Nephron progenitor cell (in vitro differentiated cells): Measurements from ENCODE around the gene H6PD.

Experiments
- DNase-seq: peaks from one replicate; pipeline ENCODE4 v3.0.0; 2021
- H3K27ac Mint-ChIP-seq: 2 replicates; pipeline ENCODE4 v1.8.0; 2021; ENCODE audit warnings: mild to moderate bottlenecking, moderate library complexity, mixed read lengths
- H3K27me3 Mint-ChIP-seq: 2 replicates; pipeline ENCODE4 v1.8.0; 2021; ENCODE audit warnings: mild to moderate bottlenecking, low read depth, mixed read lengths; ENCODE audit not compliant: poor library complexity
- H3K36me3 Mint-ChIP-seq: 2 replicates; pipeline ENCODE4 v1.8.0; 2021; ENCODE audit warnings: low read depth, mixed read lengths
- H3K4me1 Mint-ChIP-seq: 2 replicates; pipeline ENCODE4 v1.8.0; 2021; ENCODE audit warnings: mixed read lengths
- H3K4me3 Mint-ChIP-seq: 2 replicates; pipeline ENCODE4 v1.8.0; 2021; ENCODE audit warnings: mild to moderate bottlenecking, moderate library complexity, mixed read lengths
- H3K9me3 Mint-ChIP-seq: 2 replicates; pipeline ENCODE4 v1.8.0; 2021; ENCODE audit warnings: mild to moderate bottlenecking, moderate library complexity, mixed read lengths
- TF ChIP-seq, protein P1 (sequence below): fragments of 200-600 bp; sonication (generic); IDR thresholded peaks from 2 replicates; pipeline ENCODE4 v1.5.0; 2021; ENCODE audit warnings: antibody characterized with exemption

The H6PD gene

DNA sequence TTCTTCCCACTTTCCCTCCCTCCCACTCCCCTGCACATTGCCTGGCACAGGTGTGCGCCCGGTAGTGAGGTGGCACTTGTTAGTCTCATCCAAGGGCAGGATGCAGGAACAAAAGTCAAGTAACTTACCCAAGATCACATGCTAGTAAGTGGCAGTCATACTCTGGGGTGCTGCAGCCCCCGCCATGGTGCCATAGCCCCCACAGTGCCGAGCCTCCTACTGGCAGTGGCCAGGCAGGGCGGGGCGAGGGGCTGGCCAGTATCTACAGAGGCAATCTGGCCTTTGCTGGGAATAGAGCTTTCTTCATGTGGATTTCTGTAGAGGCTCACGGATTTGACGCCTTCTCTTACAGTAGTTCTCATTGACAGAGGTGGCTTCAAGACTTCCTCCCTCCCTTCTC lies 26.9 kb downstream of the H6PD start:
- DNase-seq: no peak
- Mint-ChIP-seq H3K9me3 (peaks cover 29% of the 10 kb centered on the region), H3K27ac (peak overlapping the region; percentile 98), H3K4me1 (peaks cover 50% of the 10 kb centered on the region), H3K4me3 (no peak overlapping the region), H3K27me3 (no peaks in the 10 kb centered on the region), H3K36me3 (peaks cover 53% of the 10 kb centered on the region)
- TF ChIP-seq, protein P1, sequence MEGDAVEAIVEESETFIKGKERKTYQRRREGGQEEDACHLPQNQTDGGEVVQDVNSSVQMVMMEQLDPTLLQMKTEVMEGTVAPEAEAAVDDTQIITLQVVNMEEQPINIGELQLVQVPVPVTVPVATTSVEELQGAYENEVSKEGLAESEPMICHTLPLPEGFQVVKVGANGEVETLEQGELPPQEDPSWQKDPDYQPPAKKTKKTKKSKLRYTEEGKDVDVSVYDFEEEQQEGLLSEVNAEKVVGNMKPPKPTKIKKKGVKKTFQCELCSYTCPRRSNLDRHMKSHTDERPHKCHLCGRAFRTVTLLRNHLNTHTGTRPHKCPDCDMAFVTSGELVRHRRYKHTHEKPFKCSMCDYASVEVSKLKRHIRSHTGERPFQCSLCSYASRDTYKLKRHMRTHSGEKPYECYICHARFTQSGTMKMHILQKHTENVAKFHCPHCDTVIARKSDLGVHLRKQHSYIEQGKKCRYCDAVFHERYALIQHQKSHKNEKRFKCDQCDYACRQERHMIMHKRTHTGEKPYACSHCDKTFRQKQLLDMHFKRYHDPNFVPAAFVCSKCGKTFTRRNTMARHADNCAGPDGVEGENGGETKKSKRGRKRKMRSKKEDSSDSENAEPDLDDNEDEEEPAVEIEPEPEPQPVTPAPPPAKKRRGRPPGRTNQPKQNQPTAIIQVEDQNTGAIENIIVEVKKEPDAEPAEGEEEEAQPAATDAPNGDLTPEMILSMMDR: no peak

DNA sequence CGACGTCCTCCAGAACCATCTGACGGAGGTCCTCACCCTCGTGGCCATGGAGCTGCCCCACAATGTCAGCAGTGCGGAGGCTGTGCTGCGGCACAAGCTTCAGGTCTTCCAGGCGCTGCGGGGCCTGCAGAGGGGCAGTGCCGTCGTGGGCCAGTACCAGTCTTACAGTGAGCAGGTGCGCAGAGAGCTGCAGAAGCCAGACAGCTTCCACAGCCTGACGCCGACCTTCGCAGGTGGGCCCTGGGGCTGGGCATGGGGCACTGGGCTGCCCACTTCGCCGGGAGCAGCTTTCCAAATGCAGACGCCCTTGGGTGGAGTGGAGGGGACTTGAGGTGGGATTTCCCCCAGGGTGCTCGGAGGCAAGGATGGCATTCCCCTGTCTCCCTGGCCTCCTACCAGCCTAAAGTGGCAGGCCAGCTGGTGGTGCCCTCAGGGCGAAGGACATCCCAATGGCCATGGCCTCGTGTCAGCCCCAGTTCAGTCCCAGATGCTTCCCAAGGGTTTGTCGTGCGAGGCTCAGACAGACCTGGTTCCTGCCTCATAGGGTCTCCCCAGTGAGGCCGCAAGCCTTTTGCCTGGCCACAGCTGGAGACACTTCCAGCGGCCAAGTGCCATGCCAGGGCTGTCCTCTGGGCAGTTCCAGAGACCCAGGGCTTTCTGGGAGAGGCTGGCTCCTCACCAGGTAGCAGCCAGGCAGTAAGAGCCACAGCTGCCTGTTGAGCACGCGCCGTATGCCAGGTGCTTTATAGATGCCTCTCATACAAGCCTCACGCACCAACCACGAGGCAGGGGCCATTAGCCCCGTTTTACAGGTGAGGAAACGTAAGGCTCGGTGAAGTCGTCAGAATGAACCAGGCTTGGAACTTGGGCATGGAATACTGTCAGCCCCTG lies 27.8 kb downstream of the H6PD start:
- Mint-ChIP-seq H3K4me3 (no peak overlapping the region), H3K9me3 (peaks cover 29% of the 10 kb centered on the region), H3K4me1 (peaks cover 58% of the 10 kb centered on the region), H3K36me3 (peaks cover 48% of the 10 kb centered on the region), H3K27ac (peak overlapping the region; percentile 22), H3K27me3 (no peaks in the 10 kb centered on the region)
- TF ChIP-seq, protein P1: no peak
- DNase-seq: no peak

DNA sequence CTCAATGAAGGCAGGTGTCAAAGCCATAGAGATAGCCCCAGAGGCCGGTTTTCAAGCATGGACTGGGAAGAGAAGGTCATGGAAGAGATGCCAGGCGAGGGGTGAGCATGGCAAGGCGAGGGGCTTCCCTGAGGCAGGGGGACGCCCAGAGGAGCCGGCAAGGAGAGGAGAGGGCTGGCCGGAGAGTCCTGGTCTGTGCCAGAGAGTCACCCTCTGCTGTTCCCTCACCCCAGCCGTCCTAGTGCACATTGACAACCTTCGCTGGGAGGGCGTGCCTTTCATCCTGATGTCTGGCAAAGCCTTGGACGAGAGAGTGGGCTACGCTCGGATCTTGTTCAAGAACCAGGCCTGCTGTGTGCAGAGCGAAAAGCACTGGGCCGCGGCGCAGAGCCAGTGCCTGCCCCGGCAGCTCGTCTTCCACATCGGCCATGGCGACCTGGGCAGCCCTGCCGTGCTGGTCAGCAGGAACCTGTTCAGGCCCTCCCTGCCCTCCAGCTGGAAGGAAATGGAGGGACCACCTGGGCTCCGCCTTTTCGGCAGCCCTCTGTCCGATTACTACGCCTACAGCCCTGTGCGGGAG lies 28.8 kb downstream of the H6PD start:
- Mint-ChIP-seq H3K9me3 (peaks cover 21% of the 10 kb centered on the region), H3K27ac (no peak overlapping the region), H3K4me1 (peaks cover 54% of the 10 kb centered on the region), H3K27me3 (no peaks in the 10 kb centered on the region), H3K36me3 (peaks cover 38% of the 10 kb centered on the region), H3K4me3 (no peak overlapping the region)
- no peak for DNase-seq
- TF ChIP-seq, protein P1: no peak

DNA sequence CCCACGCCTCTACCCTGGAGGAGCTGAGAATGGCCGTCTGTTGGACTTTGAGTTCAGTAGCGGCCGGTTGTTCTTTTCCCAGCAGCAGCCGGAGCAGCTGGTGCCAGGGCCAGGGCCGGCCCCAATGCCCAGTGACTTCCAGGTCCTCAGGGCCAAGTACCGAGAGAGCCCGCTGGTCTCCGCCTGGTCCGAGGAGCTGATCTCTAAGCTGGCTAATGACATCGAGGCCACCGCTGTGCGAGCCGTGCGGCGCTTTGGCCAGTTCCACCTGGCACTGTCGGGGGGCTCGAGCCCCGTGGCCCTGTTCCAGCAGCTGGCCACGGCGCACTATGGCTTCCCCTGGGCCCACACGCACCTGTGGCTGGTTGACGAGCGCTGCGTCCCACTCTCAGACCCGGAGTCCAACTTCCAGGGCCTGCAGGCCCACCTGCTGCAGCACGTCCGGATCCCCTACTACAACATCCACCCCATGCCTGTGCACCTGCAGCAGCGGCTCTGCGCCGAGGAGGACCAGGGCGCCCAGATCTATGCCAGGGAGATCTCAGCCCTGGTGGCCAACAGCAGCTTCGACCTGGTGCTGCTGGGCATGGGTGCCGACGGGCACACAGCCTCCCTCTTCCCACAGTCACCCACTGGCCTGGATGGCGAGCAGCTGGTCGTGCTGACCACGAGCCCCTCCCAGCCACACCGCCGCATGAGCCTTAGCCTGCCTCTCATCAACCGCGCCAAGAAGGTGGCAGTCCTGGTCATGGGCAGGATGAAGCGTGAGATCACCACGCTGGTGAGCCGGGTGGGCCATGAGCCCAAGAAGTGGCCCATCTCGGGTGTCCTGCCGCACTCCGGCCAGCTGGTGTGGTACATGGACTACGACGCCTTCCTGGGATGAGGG lies 29.7 kb downstream of the H6PD start:
- Mint-ChIP-seq H3K36me3 (peaks cover 29% of the 10 kb centered on the region), H3K9me3 (peaks cover 12% of the 10 kb centered on the region), H3K27me3 (no peaks in the 10 kb centered on the region), H3K4me3 (no peak overlapping the region), H3K27ac (no peak overlapping the region), H3K4me1 (peaks cover 56% of the 10 kb centered on the region)
- no peak for DNase-seq
- TF ChIP-seq, protein P1: no peak

DNA sequence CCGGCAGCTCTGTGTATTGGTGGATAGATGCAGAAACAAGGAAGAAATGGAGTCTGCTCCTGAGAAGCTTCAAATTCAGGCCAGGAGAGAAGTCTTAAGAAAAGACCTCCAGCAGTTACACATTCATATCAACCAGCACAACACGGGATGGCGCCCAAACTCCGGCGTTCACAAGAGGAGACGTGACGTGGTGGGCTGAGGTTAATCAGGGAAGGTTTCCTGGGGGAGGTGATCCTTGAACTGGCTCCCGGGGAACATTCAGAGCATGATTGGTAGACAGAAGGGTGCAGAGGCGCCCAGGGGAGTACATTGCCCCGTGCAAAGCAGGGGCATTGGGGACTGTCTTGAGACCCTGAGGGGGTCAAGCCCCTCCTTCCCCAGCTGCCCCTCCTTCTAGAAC lies 30.5 kb downstream of the H6PD start:
- Mint-ChIP-seq H3K36me3 (peaks cover 21% of the 10 kb centered on the region), H3K4me1 (peaks cover 59% of the 10 kb centered on the region), H3K27ac (no peak overlapping the region), H3K27me3 (no peaks in the 10 kb centered on the region), H3K4me3 (no peak overlapping the region), H3K9me3 (peaks cover 4% of the 10 kb centered on the region)
- TF ChIP-seq, protein P1: no peak
- no peak for DNase-seq
